ENCODE measurements around the gene OR13A1. TPM values are rescaled to one million over a fixed set of nuclear protein-coding genes. Genes with fewer than 3 reads are reported as not detected.
"Not testable (repeated sequence)": the region's sequence is repeated elsewhere in the genome, so short reads cannot be mapped to it uniquely, and the experiment has no call there.

Gene OR13A1
- total RNA-seq, 6 experiments from 2014 or later = not detected

- not testable (repeated sequence) for H3K27ac Mint-ChIP-seq; H3K36me3 Mint-ChIP-seq (ENCODE audit: low read depth); H3K4me1 Mint-ChIP-seq (ENCODE audit: low read depth); H3K27me3 Mint-ChIP-seq (ENCODE audit: insufficient read depth); H3K4me3 Mint-ChIP-seq; DNase-seq
- H3K9me3 Mint-ChIP-seq = peaks cover 17% of the 10 kb centered on the region
These were observed 25.0 kb upstream of the OR13A1 start for GRCh38 chr10:45340420-45340819.

- Mint-ChIP-seq H3K4me1 (ENCODE audit: low read depth) (no peaks in the 10 kb centered on the region), H3K27ac (no peak overlapping the region), H3K36me3 (ENCODE audit: low read depth) (no peaks in the 10 kb centered on the region), H3K9me3 (peaks cover 12% of the 10 kb centered on the region), H3K27me3 (ENCODE audit: insufficient read depth) (peaks cover 2% of the 10 kb centered on the region), H3K4me3 (no peak overlapping the region)
- TF ChIP-seq, protein P1, sequence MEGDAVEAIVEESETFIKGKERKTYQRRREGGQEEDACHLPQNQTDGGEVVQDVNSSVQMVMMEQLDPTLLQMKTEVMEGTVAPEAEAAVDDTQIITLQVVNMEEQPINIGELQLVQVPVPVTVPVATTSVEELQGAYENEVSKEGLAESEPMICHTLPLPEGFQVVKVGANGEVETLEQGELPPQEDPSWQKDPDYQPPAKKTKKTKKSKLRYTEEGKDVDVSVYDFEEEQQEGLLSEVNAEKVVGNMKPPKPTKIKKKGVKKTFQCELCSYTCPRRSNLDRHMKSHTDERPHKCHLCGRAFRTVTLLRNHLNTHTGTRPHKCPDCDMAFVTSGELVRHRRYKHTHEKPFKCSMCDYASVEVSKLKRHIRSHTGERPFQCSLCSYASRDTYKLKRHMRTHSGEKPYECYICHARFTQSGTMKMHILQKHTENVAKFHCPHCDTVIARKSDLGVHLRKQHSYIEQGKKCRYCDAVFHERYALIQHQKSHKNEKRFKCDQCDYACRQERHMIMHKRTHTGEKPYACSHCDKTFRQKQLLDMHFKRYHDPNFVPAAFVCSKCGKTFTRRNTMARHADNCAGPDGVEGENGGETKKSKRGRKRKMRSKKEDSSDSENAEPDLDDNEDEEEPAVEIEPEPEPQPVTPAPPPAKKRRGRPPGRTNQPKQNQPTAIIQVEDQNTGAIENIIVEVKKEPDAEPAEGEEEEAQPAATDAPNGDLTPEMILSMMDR (IDR thresholded peaks at IDR 0.05) = no peak
- DNase-seq = no peak
These were observed 24.5 kb upstream of the OR13A1 start for GRCh38 chr10:45339894-45340293.

DNA sequence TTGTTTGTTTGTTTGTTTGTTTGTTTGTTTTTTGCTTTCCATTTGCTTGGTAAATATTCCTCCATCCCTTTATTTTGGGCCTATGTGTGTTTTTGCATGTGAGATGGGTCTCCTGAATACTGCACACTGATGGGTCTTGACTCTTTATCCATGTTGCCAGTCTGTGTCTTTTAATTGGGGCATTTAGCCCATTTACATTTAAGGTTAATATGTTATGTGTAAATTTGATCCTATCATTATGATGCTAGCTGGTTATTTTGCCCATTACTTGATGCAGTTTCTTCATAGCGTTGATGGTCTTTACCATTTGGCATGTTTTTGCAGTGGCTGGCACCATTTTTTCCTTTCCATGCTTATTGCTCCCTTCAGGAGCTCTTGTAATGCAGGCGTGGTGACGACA lies 16.4 kb upstream of the OR13A1 start:
- not testable (repeated sequence) for H3K4me1 Mint-ChIP-seq (ENCODE audit: low read depth); H3K36me3 Mint-ChIP-seq (ENCODE audit: low read depth); H3K4me3 Mint-ChIP-seq; H3K27me3 Mint-ChIP-seq (ENCODE audit: insufficient read depth); H3K9me3 Mint-ChIP-seq; DNase-seq; H3K27ac Mint-ChIP-seq

DNA sequence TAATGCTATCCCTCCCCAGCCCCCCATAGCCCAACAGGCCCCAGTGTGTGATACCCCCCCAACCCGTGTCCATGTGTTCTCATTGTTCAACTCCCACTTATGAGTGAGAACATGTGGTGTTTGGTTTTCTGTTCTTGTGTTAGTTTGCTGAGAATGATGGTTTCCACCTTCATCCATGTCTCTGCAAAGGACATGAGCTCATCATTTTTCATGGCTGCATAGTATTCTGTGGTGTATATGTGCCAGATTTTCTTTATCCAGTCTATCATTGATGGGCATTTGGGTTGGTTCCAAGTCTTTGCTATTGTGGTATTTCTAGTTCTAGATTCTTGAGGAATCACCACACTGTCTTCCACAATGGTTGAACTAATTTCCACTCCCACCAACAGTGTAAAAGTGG lies 11.5 kb upstream of the OR13A1 start:
- not testable (repeated sequence) for H3K4me3 Mint-ChIP-seq; H3K27ac Mint-ChIP-seq; H3K36me3 Mint-ChIP-seq (ENCODE audit: low read depth); H3K9me3 Mint-ChIP-seq; H3K27me3 Mint-ChIP-seq (ENCODE audit: insufficient read depth); H3K4me1 Mint-ChIP-seq (ENCODE audit: low read depth); DNase-seq

DNA sequence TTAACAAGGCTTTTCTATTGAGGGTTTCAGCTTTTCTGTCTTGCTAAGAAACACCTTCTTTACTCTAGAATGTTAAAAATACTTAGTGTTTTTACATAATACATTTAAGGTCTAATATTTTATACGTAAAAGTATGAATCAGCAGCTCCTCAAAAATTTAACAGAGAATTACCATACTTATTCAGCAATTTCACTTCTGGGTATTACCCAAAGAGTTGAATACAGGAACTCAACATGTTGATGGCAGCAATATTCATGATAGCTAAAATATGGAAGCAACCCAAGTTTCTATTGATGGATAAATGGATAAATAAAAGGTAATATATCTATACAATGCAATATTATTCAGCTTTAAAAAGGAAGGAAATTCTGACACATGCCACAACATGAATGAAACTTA lies 9.7 kb upstream of the OR13A1 start:
- Mint-ChIP-seq H3K36me3 (ENCODE audit: low read depth) (no peaks in the 10 kb centered on the region), H3K4me3 (no peak overlapping the region), H3K27me3 (ENCODE audit: insufficient read depth) (peaks cover 2% of the 10 kb centered on the region; the same call in 1 of the 2 replicates), H3K27ac (no peak overlapping the region), H3K9me3 (peaks cover 4% of the 10 kb centered on the region), H3K4me1 (ENCODE audit: low read depth) (no peaks in the 10 kb centered on the region)
- TF ChIP-seq, protein P1 (IDR thresholded peaks at IDR 0.05) = no peak
- no peak for DNase-seq

- Mint-ChIP-seq H3K9me3 (no peaks in the 10 kb centered on the region), H3K4me3 (no peak overlapping the region), H3K36me3 (ENCODE audit: low read depth) (no peaks in the 10 kb centered on the region), H3K27me3 (ENCODE audit: insufficient read depth) (peaks cover 2% of the 10 kb centered on the region; the same call in 1 of the 2 replicates), H3K4me1 (ENCODE audit: low read depth) (no peaks in the 10 kb centered on the region), H3K27ac (no peak overlapping the region)
- TF ChIP-seq, protein P1 (IDR thresholded peaks at IDR 0.05) = no peak
- no peak for DNase-seq
These were observed 4.3 kb upstream of the OR13A1 start for GRCh38 chr10:45319702-45320101.

GRCh38 chr10:45313264-45313873 lies 2.0 kb downstream of the OR13A1 start:
- H3K27ac Mint-ChIP-seq = no peak overlapping the region
- TF ChIP-seq, protein P1 (IDR thresholded peaks at IDR 0.05) = no peak
- DNase-seq = no peak
- H3K4me3 Mint-ChIP-seq = no peak overlapping the region
- H3K4me1 Mint-ChIP-seq (ENCODE audit: low read depth) = no peaks in the 10 kb centered on the region
- peaks cover 8% of the 10 kb centered on the region; the same call in 1 of the 2 replicates for H3K27me3 Mint-ChIP-seq (ENCODE audit: insufficient read depth)
- no peaks in the 10 kb centered on the region for H3K36me3 Mint-ChIP-seq (ENCODE audit: low read depth)
- no peaks in the 10 kb centered on the region for H3K9me3 Mint-ChIP-seq

Data from HFFc6 (cell line).